HEK293 (cell line): ENCODE data around the gene PROSER3.

Experiments used
- CTCF ChIA-PET: fragments of 350-600 bp; formaldehyde crosslinking; extraction: SDS; loops from one replicate; lab custom pipeline; 2021; ENCODE audit warnings: antibody characterized with exemption; lab: Yijun Ruan, JAX
- POLR2A ChIA-PET: fragments of 300-600 bp; formaldehyde crosslinking; extraction: SDS; loops from one replicate; lab custom pipeline; 2020; ENCODE audit warnings: antibody characterized with exemption, inconsistent platforms; lab: Yijun Ruan, JAX
- H3K27ac ChIP-seq: fragments of 200-500 bp; sonication (Bioruptor generic); 2 replicates; pipeline ENCODE4 v1.5.1; 2014; ENCODE audit warnings: low read depth, low read length, control low read depth, inconsistent platforms; ENCODE audit errors: extremely low read depth
- H3K36me3 ChIP-seq, 2 experiments: fragments of 200-500 bp in 1 of 2; sonication (Bioruptor generic) in 1 of 2; 1 replicate in 1 of 2; 2 replicates in 1 of 2; pipeline ENCODE4 v1.5.1; 2014 to 2017; ENCODE audit warnings: inconsistent platforms in 2 of 2, low read length in 2 of 2; ENCODE audit not compliant: control insufficient read depth in 2 of 2, insufficient read depth in 1 of 2
- H3K4me1 ChIP-seq: fragments of 200-500 bp; sonication (Bioruptor generic); 2 replicates; pipeline ENCODE4 v1.5.1; 2014; ENCODE audit warnings: mild to moderate bottlenecking, low read length, inconsistent platforms; ENCODE audit not compliant: control insufficient read depth, insufficient read depth
- H3K4me3 ChIP-seq: 2 replicates; pipeline ENCODE4 v1.5.1; 2011; ENCODE audit warnings: low read depth, mild to moderate bottlenecking, control low read depth, low read length, moderate library complexity
- H3K9me3 ChIP-seq: fragments of 200-500 bp; sonication (Bioruptor generic); 2 replicates; pipeline ENCODE4 v1.5.1; 2014; ENCODE audit warnings: low read depth, low read length, inconsistent platforms; ENCODE audit not compliant: control insufficient read depth, insufficient read depth
- BCL11B ChIP-seq: fragments of 450-650 bp; formaldehyde crosslinking; IDR thresholded peaks from 2 replicates; pipeline ENCODE4 v1.5.1; 2016; ENCODE audit warnings: low read depth, missing biosample characterization, missing genetic modification characterization
- IKZF3 ChIP-seq: fragments of 450-650 bp; IDR thresholded peaks from 2 replicates; pipeline ENCODE4 v1.5.0; 2018; ENCODE audit warnings: missing biosample characterization, mild to moderate bottlenecking, missing genetic modification characterization, moderate library complexity
- PRDM1 ChIP-seq: fragments of 450-650 bp; formaldehyde crosslinking; IDR thresholded peaks from 2 replicates; pipeline ENCODE4; 2016; ENCODE audit warnings: missing biosample characterization, missing genetic modification characterization
- ZBTB17 ChIP-seq: fragments of 450-650 bp; formaldehyde crosslinking; IDR thresholded peaks from 2 replicates; pipeline ENCODE4 v1.5.1; 2016; ENCODE audit warnings: missing biosample characterization, missing genetic modification characterization
- ZBTB48 ChIP-seq: fragments of 450-650 bp; formaldehyde crosslinking; IDR thresholded peaks from 2 replicates; pipeline ENCODE4 v1.5.1; 2016; ENCODE audit warnings: missing biosample characterization, missing genetic modification characterization
- ZFP69B ChIP-seq: fragments of 450-650 bp; formaldehyde crosslinking; IDR thresholded peaks from 2 replicates; pipeline ENCODE4 v1.5.1; 2016; ENCODE audit warnings: missing biosample characterization, missing genetic modification characterization
- ZNF148 ChIP-seq: fragments of 450-650 bp; formaldehyde crosslinking; IDR thresholded peaks from 2 replicates; pipeline ENCODE4 v1.5.0; 2017; ENCODE audit warnings: missing biosample characterization, missing genetic modification characterization, borderline replicate concordance
- ZNF2 ChIP-seq: fragments of 450-650 bp; formaldehyde crosslinking; IDR thresholded peaks from 2 replicates; pipeline ENCODE4 v1.5.1; 2016; ENCODE audit warnings: missing biosample characterization, missing genetic modification characterization
- ZNF202 ChIP-seq: fragments of 450-650 bp; formaldehyde crosslinking; IDR thresholded peaks from 2 replicates; pipeline ENCODE4 v1.5.1; 2016; ENCODE audit warnings: missing biosample characterization, missing genetic modification characterization, borderline replicate concordance
- ZNF214 ChIP-seq: fragments of 450-650 bp; formaldehyde crosslinking; IDR thresholded peaks from 2 replicates; pipeline ENCODE4 v1.5.1; 2017; ENCODE audit warnings: missing biosample characterization, mild to moderate bottlenecking, missing genetic modification characterization, borderline replicate concordance
- ZNF223 ChIP-seq: fragments of 450-650 bp; formaldehyde crosslinking; IDR thresholded peaks from 2 replicates; pipeline ENCODE4 v1.5.1; 2016; ENCODE audit warnings: missing biosample characterization, missing genetic modification characterization
- ZNF23 ChIP-seq: fragments of 450-650 bp; formaldehyde crosslinking; IDR thresholded peaks from 2 replicates; pipeline ENCODE4 v1.5.1; 2016; ENCODE audit warnings: missing biosample characterization, missing genetic modification characterization, borderline replicate concordance
- ZNF302 ChIP-seq: fragments of 450-650 bp; formaldehyde crosslinking; IDR thresholded peaks from 2 replicates; pipeline ENCODE4 v1.5.1; 2016; ENCODE audit warnings: missing biosample characterization, missing genetic modification characterization, low read depth
- ZNF341 ChIP-seq: fragments of 450-650 bp; formaldehyde crosslinking; IDR thresholded peaks from 2 replicates; pipeline ENCODE4; 2016; ENCODE audit warnings: low read depth, missing biosample characterization, missing genetic modification characterization
- ZNF473 ChIP-seq: fragments of 450-650 bp; formaldehyde crosslinking; IDR thresholded peaks from 2 replicates; pipeline ENCODE4 v1.5.1; 2017; ENCODE audit warnings: missing biosample characterization, missing genetic modification characterization
- ZNF488 ChIP-seq: fragments of 450-650 bp; formaldehyde crosslinking; IDR thresholded peaks from 2 replicates; pipeline ENCODE4 v1.5.1; 2016; ENCODE audit warnings: missing biosample characterization, missing genetic modification characterization
- ZNF501 ChIP-seq: fragments of 450-650 bp; formaldehyde crosslinking; IDR thresholded peaks from 2 replicates; pipeline ENCODE4 v1.5.1; 2016; ENCODE audit warnings: missing biosample characterization, missing genetic modification characterization
- ZNF600 ChIP-seq: fragments of 450-650 bp; formaldehyde crosslinking; IDR thresholded peaks from 2 replicates; pipeline ENCODE4 v1.5.1; 2016; ENCODE audit warnings: missing biosample characterization, missing genetic modification characterization
- ZNF645 ChIP-seq: fragments of 450-650 bp; formaldehyde crosslinking; IDR thresholded peaks from 2 replicates; pipeline ENCODE4; 2016; ENCODE audit warnings: missing biosample characterization, missing genetic modification characterization
- ZSCAN30 ChIP-seq: fragments of 450-650 bp; IDR thresholded peaks from 2 replicates; pipeline ENCODE4 v1.5.1; 2018; ENCODE audit warnings: missing biosample characterization, mild to moderate bottlenecking, missing genetic modification characterization, moderate library complexity
- TF ChIP-seq, protein P1 (sequence below): fragments of 450-650 bp; formaldehyde crosslinking; IDR thresholded peaks from 2 replicates; pipeline ENCODE4 v1.5.1; 2016; ENCODE audit warnings: missing biosample characterization, missing genetic modification characterization
- TF ChIP-seq, protein P2 (sequence below): fragments of 450-650 bp; formaldehyde crosslinking; IDR thresholded peaks from 2 replicates; pipeline ENCODE4 v1.5.1; 2016; ENCODE audit warnings: missing biosample characterization, missing genetic modification characterization
- TF ChIP-seq, protein P3 (sequence below): fragments of 450-650 bp; formaldehyde crosslinking; IDR thresholded peaks from 2 replicates; pipeline ENCODE4 v1.5.1; 2016; ENCODE audit warnings: missing biosample characterization, missing genetic modification characterization, borderline replicate concordance

The PROSER3 gene

DNA sequence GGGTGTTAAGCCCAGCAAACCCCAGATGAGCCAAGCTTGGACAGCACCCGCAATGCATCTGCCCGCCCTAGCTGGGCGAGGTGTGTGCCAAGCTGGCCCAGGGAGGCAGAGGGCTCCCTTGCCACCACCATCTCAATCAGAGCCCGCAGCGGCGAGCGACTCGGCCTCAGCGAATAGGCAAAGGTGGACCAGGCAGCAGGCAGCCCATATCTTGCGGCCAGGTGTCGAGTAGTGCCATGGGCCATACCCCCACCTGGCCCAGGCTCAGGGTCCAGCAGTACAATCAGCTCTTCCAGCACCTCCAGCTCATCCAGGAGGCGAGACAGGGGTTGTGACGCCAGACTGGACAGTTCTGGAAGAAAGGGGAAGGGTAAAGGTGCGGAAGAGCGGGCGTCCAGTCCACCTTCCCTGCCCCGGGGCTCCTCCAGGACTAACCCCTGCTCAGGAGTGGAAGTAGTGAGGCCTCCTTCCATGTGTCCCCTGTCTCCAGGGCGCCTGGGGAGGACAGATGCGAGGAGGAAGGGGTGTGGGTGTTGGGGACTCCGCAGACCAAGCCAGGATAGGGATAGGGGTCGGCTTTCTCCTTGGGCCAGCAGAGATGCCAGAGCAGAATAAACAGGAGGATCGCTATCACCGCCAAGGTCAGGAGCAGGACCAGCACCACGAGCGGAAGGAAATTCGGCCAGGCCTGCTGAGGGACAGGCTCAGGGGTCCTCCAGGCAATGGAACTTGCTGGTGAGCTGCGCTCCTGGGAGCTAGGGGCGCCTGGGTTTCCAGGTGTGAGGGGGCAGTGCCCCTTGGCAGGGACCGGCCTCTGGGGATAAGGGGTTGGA lies 18.5 kb upstream of the PROSER3 start:
- TF ChIP-seq ZBTB17 (tag by site-specific recombination) (peak; percentile 34), ZNF223 (tag by site-specific recombination) (peak; percentile 62; the same call in 1 of the 2 replicates), ZNF600 (tag by site-specific recombination) (peak; percentile 72), ZBTB48 (tag by site-specific recombination) (peak; percentile 86; the same call in 1 of the 2 replicates), IKZF3 (tag by site-specific recombination) (0 out of 2 replicates have a peak, but pooled peaks have one; percentile 19), ZNF341 (peak; percentile 41; the same call in 1 of the 2 replicates), ZFP69B (tag by site-specific recombination) (no peak)
- TF ChIP-seq, protein P1, sequence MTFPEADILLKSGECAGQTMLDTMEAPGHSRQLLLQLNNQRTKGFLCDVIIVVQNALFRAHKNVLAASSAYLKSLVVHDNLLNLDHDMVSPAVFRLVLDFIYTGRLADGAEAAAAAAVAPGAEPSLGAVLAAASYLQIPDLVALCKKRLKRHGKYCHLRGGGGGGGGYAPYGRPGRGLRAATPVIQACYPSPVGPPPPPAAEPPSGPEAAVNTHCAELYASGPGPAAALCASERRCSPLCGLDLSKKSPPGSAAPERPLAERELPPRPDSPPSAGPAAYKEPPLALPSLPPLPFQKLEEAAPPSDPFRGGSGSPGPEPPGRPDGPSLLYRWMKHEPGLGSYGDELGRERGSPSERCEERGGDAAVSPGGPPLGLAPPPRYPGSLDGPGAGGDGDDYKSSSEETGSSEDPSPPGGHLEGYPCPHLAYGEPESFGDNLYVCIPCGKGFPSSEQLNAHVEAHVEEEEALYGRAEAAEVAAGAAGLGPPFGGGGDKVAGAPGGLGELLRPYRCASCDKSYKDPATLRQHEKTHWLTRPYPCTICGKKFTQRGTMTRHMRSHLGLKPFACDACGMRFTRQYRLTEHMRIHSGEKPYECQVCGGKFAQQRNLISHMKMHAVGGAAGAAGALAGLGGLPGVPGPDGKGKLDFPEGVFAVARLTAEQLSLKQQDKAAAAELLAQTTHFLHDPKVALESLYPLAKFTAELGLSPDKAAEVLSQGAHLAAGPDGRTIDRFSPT: peak; percentile 27; the same call in 1 of the 2 replicates
- TF ChIP-seq, protein P2, sequence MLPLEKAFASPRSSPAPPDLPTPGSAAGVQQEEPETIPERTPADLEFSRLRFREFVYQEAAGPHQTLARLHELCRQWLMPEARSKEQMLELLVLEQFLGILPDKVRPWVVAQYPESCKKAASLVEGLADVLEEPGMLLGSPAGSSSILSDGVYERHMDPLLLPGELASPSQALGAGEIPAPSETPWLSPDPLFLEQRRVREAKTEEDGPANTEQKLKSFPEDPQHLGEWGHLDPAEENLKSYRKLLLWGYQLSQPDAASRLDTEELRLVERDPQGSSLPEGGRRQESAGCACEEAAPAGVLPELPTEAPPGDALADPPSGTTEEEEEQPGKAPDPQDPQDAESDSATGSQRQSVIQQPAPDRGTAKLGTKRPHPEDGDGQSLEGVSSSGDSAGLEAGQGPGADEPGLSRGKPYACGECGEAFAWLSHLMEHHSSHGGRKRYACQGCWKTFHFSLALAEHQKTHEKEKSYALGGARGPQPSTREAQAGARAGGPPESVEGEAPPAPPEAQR (tag by site-specific recombination): no peak
- ChIA-PET CTCF (interaction anchor here (0.5 to 1.6 kb wide), 4 partner anchors 9 to 192 kb away, joined by 3 to 8 read pairs (median 5); partner anchors contain the start of gene LIN37), POLR2A (interaction anchor here (0.8 to 7.7 kb wide), 27 partner anchors 9 to 475 kb away, joined by 3 to 204 read pairs (median 7); partner anchors contain the start of genes ARHGAP33, COX6B1, HSPB6 and LIN37)
- H3K27ac ChIP-seq: peak overlapping the region; percentile 97; the same call in 1 of the 2 replicates
- H3K4me1 ChIP-seq: peaks cover 17% of the 10 kb centered on the region
- H3K9me3 ChIP-seq: no peaks in the 10 kb centered on the region; the same call in 1 of the 2 replicates
- peak overlapping the region; percentile 52 for H3K4me3 ChIP-seq
- H3K36me3 ChIP-seq: peaks cover 61 to 69% of the 10 kb centered on the region in 2 experiments

GRCh38 chr19:35740108-35740422 lies 17.9 kb upstream of the PROSER3 start:
- Histone ChIP-seq H3K27ac (peak overlapping the region; percentile 97), H3K36me3 (peaks cover 56 to 63% of the 10 kb centered on the region in 2 experiments), H3K4me3 (peak overlapping the region; percentile 52), H3K4me1 (peaks cover 20% of the 10 kb centered on the region), H3K9me3 (no peaks in the 10 kb centered on the region; the same call in 1 of the 2 replicates)
- CTCF ChIA-PET: interaction anchor here (0.7 to 1.6 kb wide), 7 partner anchors 8 to 192 kb away, joined by 3 to 8 read pairs (median 5); partner anchors contain the start of gene LIN37
- POLR2A ChIA-PET: interaction anchor here (0.6 to 7.7 kb wide), 40 partner anchors 8 to 475 kb away, joined by 3 to 204 read pairs (median 5); partner anchors contain the start of genes ARHGAP33, COX6B1, HSPB6 and LIN37
- TF ChIP-seq ZNF501 (tag by site-specific recombination): 0 out of 2 replicates have a peak, but pooled peaks have one; percentile 9
- TF ChIP-seq ZNF302: no peak
- no peak for TF ChIP-seq ZNF23 (tag by site-specific recombination)
- TF ChIP-seq, protein P3, sequence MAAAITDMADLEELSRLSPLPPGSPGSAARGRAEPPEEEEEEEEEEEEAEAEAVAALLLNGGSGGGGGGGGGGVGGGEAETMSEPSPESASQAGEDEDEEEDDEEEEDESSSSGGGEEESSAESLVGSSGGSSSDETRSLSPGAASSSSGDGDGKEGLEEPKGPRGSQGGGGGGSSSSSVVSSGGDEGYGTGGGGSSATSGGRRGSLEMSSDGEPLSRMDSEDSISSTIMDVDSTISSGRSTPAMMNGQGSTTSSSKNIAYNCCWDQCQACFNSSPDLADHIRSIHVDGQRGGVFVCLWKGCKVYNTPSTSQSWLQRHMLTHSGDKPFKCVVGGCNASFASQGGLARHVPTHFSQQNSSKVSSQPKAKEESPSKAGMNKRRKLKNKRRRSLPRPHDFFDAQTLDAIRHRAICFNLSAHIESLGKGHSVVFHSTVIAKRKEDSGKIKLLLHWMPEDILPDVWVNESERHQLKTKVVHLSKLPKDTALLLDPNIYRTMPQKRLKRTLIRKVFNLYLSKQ: no peak
- no peak for TF ChIP-seq ZNF148 (tag by site-specific recombination)
- TF ChIP-seq ZNF202 (tag by site-specific recombination): no peak
- no peak for TF ChIP-seq ZNF473
- peak; percentile 15; the same call in 1 of the 2 replicates for TF ChIP-seq ZNF2 (tag by site-specific recombination)
- no peak for TF ChIP-seq ZBTB17 (tag by site-specific recombination)
- TF ChIP-seq PRDM1 (tag by site-specific recombination): no peak
- peak; percentile 80 for TF ChIP-seq ZSCAN30 (tag by site-specific recombination)
- TF ChIP-seq BCL11B (tag by site-specific recombination): no peak
- TF ChIP-seq ZNF645 (tag by site-specific recombination): 0 out of 2 replicates have a peak, but pooled peaks have one; percentile 53
- no peak for TF ChIP-seq ZNF214 (tag by site-specific recombination)
- TF ChIP-seq ZNF488 (tag by site-specific recombination): no peak
